ENCODE data around the gene SORD.
"Not testable (repeated sequence)": the region's sequence is repeated elsewhere in the genome, so short reads cannot be mapped to it uniquely, and the experiment has no call there.

The SORD gene

DNA sequence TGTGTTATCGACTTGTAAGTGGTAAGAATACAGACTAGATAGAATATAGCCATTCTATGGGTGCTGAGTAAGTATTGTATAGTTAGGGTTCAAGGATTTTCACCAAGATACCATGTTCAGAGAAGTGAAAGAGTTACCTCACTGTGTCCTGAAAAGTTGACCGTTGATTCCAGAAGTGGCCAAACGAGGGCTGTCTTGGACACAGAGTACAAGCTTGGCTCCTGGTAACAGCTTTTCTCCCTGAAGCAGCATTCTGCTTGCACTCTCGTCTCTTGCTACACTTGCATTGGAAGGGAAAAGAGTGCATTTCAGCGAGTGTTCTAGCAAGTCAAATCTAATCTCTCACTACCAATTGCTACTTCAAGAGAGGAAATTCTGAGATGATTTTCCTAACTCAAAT, 18.5 kb downstream of the SORD start:
- H3K18ac ChIP-seq (ENCODE audit: low read depth in 1 of 2, low read length in 2 of 2); H2BK5ac ChIP-seq (ENCODE audit: low read depth, low read length, poor library complexity, severe bottlenecking); H3K4ac ChIP-seq (ENCODE audit: low read depth in 1 of 2, low read length in 2 of 2); H3K4me1 ChIP-seq (ENCODE audit: control insufficient read depth, insufficient read depth, low read depth, low read length); H3K4me2 ChIP-seq (ENCODE audit: low read length, poor library complexity, severe bottlenecking); H3K23ac ChIP-seq (ENCODE audit: low read length in 2 of 2); H3K9ac ChIP-seq (ENCODE audit: low read length); DNase-seq; H3K4me3 ChIP-seq (ENCODE audit: insufficient read depth in 1 of 2, low read depth in 1 of 2, low read length in 2 of 2); H2AK5ac ChIP-seq (ENCODE audit: low read length, severe bottlenecking); H3K79me1 ChIP-seq (replicated peaks; ENCODE audit: low read length, poor library complexity, severe bottlenecking); H2BK120ac ChIP-seq (ENCODE audit: low read depth, low read length); H4K91ac ChIP-seq (ENCODE audit: low read length); H3K36me3 ChIP-seq (ENCODE audit: control insufficient read depth in 1 of 2, insufficient read depth in 2 of 2, low read depth in 1 of 2, low read length in 2 of 2); H2BK15ac ChIP-seq (ENCODE audit: low read depth, poor library complexity, severe bottlenecking); H3K27ac ChIP-seq (ENCODE audit: low read length, poor library complexity, severe bottlenecking); H4K8ac ChIP-seq (ENCODE audit: low read length); H2BK12ac ChIP-seq (ENCODE audit: low read length in 2 of 2); H3K27me3 ChIP-seq (ENCODE audit: control insufficient read depth in 1 of 2, insufficient read depth in 1 of 2, low read length in 2 of 2); H3K9me3 ChIP-seq (ENCODE audit: control insufficient read depth, low read length); H3K14ac ChIP-seq (ENCODE audit: low read length in 2 of 2); H2AFZ ChIP-seq (ENCODE audit: low read depth, low read length): not testable (repeated sequence)
- WGBS: 94% methylated on average over 4 of the region's 5 CpGs

DNA sequence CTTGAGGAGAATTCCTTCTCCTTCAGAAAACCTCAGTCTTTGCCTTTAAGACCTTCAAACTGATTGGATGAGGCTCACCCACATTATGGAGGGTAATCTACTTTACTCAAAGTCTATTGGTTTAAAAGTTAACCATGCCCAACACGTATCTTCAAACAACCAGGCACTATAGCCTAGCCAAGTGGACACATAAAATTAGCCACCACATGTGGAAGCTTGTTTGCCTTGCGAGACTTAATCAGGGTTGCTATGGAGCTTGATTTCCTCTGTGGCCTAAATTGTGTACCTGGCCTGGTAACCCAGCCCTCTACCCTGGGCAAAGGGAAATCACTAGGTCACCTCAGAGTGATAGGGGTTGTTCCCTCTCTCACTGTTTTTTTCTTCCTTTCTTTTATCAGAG, 19.9 kb downstream of the SORD start:
- not testable (repeated sequence) for H4K91ac ChIP-seq (ENCODE audit: low read length); H3K9ac ChIP-seq (ENCODE audit: low read length); H2BK15ac ChIP-seq (ENCODE audit: low read depth, poor library complexity, severe bottlenecking); H3K18ac ChIP-seq (ENCODE audit: low read depth in 1 of 2, low read length in 2 of 2); H2BK12ac ChIP-seq (ENCODE audit: low read length in 2 of 2); H3K23ac ChIP-seq (ENCODE audit: low read length in 2 of 2); H3K4ac ChIP-seq (ENCODE audit: low read depth in 1 of 2, low read length in 2 of 2); H2BK5ac ChIP-seq (ENCODE audit: low read depth, low read length, poor library complexity, severe bottlenecking); H3K79me1 ChIP-seq (replicated peaks; ENCODE audit: low read length, poor library complexity, severe bottlenecking); H3K4me1 ChIP-seq (ENCODE audit: control insufficient read depth, insufficient read depth, low read depth, low read length); H3K14ac ChIP-seq (ENCODE audit: low read length in 2 of 2); DNase-seq; H3K4me3 ChIP-seq (ENCODE audit: insufficient read depth in 1 of 2, low read depth in 1 of 2, low read length in 2 of 2); H3K4me2 ChIP-seq (ENCODE audit: low read length, poor library complexity, severe bottlenecking); H2AK5ac ChIP-seq (ENCODE audit: low read length, severe bottlenecking); H4K8ac ChIP-seq (ENCODE audit: low read length); H2AFZ ChIP-seq (ENCODE audit: low read depth, low read length); H3K27ac ChIP-seq (ENCODE audit: low read length, poor library complexity, severe bottlenecking); H3K9me3 ChIP-seq (ENCODE audit: control insufficient read depth, low read length); H2BK120ac ChIP-seq (ENCODE audit: low read depth, low read length); H3K27me3 ChIP-seq (ENCODE audit: control insufficient read depth in 1 of 2, insufficient read depth in 1 of 2, low read length in 2 of 2)
- H3K36me3 ChIP-seq (ENCODE audit: control insufficient read depth in 1 of 2, insufficient read depth in 2 of 2, low read depth in 1 of 2, low read length in 2 of 2): peaks cover 0 to 12% of the 10 kb centered on the region in 2 experiments
- no CpG with 5 or more reads among the region's 2 CpGs for WGBS

DNA sequence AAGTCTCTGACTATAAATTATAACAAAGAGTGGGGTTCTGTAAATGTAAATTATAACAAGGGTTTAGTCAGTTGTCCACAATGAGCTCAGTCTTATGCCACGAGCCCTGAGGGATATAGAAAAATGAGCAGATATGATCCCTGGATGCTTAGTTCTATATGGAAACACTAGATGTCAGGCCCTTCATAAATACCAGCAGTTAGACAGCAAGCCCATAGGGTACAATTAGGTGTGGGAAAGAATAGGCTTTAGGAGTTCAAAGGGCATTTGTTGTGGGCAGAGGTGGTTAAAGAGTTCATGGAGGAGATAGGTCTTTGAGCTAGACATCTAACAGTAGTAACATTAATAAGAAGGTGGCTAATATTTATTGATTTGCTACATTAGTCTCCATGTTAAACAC, 21.3 kb downstream of the SORD start:
- H3K27ac ChIP-seq (ENCODE audit: low read length, poor library complexity, severe bottlenecking); H3K27me3 ChIP-seq (ENCODE audit: control insufficient read depth in 1 of 2, insufficient read depth in 1 of 2, low read length in 2 of 2): not testable (repeated sequence)

DNA sequence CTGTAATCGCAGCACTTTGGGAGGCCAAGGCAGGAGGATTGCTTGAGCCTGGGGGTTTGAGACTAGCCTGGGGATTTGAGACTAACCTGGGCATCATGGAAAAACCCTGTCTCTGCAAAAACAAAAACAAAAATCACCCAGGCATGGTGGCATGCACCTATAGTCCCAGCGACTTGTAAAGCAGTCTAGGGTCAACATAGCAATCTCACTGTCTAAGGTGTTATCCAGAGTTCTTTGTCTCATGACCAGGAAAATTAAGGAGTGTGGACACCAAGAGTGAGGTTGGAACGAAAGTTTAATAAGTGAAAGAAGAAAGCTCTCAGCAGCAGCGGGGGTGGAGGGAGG, 25.4 kb downstream of the SORD start:
- WGBS: 100% methylated on average over 3 of the region's 4 CpGs

More for the DNA sequence above, 21.3 kb downstream of the SORD start:
- H2BK12ac ChIP-seq (ENCODE audit: low read length in 2 of 2); H3K4me3 ChIP-seq (ENCODE audit: insufficient read depth in 1 of 2, low read depth in 1 of 2, low read length in 2 of 2); H3K4me2 ChIP-seq (ENCODE audit: low read length, poor library complexity, severe bottlenecking); H2AFZ ChIP-seq (ENCODE audit: low read depth, low read length); H3K9ac ChIP-seq (ENCODE audit: low read length); H2BK5ac ChIP-seq (ENCODE audit: low read depth, low read length, poor library complexity, severe bottlenecking); H2BK120ac ChIP-seq (ENCODE audit: low read depth, low read length); H4K8ac ChIP-seq (ENCODE audit: low read length); DNase-seq; H4K91ac ChIP-seq (ENCODE audit: low read length); H2BK15ac ChIP-seq (ENCODE audit: low read depth, poor library complexity, severe bottlenecking); H3K79me1 ChIP-seq (replicated peaks; ENCODE audit: low read length, poor library complexity, severe bottlenecking); H3K18ac ChIP-seq (ENCODE audit: low read depth in 1 of 2, low read length in 2 of 2); H3K4me1 ChIP-seq (ENCODE audit: control insufficient read depth, insufficient read depth, low read depth, low read length); H3K23ac ChIP-seq (ENCODE audit: low read length in 2 of 2); H2AK5ac ChIP-seq (ENCODE audit: low read length, severe bottlenecking); H3K9me3 ChIP-seq (ENCODE audit: control insufficient read depth, low read length); H3K4ac ChIP-seq (ENCODE audit: low read depth in 1 of 2, low read length in 2 of 2); H3K14ac ChIP-seq (ENCODE audit: low read length in 2 of 2): not testable (repeated sequence)
- no CpG with 5 or more reads among the region's 1 CpG for WGBS
- peaks cover 0 to 17% of the 10 kb centered on the region in 2 experiments for H3K36me3 ChIP-seq (ENCODE audit: control insufficient read depth in 1 of 2, insufficient read depth in 2 of 2, low read depth in 1 of 2, low read length in 2 of 2)

More for the DNA sequence above, 25.4 kb downstream of the SORD start:
- not testable (repeated sequence) for H3K9ac ChIP-seq (ENCODE audit: low read length); H2BK5ac ChIP-seq (ENCODE audit: low read depth, low read length, poor library complexity, severe bottlenecking); H4K8ac ChIP-seq (ENCODE audit: low read length); H2AK5ac ChIP-seq (ENCODE audit: low read length, severe bottlenecking); H3K4me3 ChIP-seq (ENCODE audit: insufficient read depth in 1 of 2, low read depth in 1 of 2, low read length in 2 of 2); H4K91ac ChIP-seq (ENCODE audit: low read length); H3K4me1 ChIP-seq (ENCODE audit: control insufficient read depth, insufficient read depth, low read depth, low read length); H3K23ac ChIP-seq (ENCODE audit: low read length in 2 of 2); H3K79me1 ChIP-seq (replicated peaks; ENCODE audit: low read length, poor library complexity, severe bottlenecking); H2BK12ac ChIP-seq (ENCODE audit: low read length in 2 of 2); H2AFZ ChIP-seq (ENCODE audit: low read depth, low read length); H3K18ac ChIP-seq (ENCODE audit: low read depth in 1 of 2, low read length in 2 of 2); H2BK15ac ChIP-seq (ENCODE audit: low read depth, poor library complexity, severe bottlenecking); H3K4me2 ChIP-seq (ENCODE audit: low read length, poor library complexity, severe bottlenecking); H3K9me3 ChIP-seq (ENCODE audit: control insufficient read depth, low read length); H2BK120ac ChIP-seq (ENCODE audit: low read depth, low read length); H3K27me3 ChIP-seq (ENCODE audit: control insufficient read depth in 1 of 2, insufficient read depth in 1 of 2, low read length in 2 of 2); H3K4ac ChIP-seq (ENCODE audit: low read depth in 1 of 2, low read length in 2 of 2); H3K14ac ChIP-seq (ENCODE audit: low read length in 2 of 2); DNase-seq; H3K27ac ChIP-seq (ENCODE audit: low read length, poor library complexity, severe bottlenecking)
- peaks cover 0 to 31% of the 10 kb centered on the region in 2 experiments for H3K36me3 ChIP-seq (ENCODE audit: control insufficient read depth in 1 of 2, insufficient read depth in 2 of 2, low read depth in 1 of 2, low read length in 2 of 2)
